NCI-H69 (cell line): Measurements from ENCODE around the gene PAWR.
"Not testable (repeated sequence)": the region's sequence is repeated elsewhere in the genome, so short reads cannot be mapped to it uniquely, and the experiment has no call there.

Experiments used
- DNase-seq: peaks from one replicate; lab custom pipeline; 2025; lab: John Stamatoyannopoulos, UW

Gene PAWR

GRCh38 chr12:79591988-79592387 is 98.8 kb downstream of the PAWR start:
- DNase-seq, result no peak

- DNase-seq, result no peak
Measured at GRCh38 chr12:79590751-79591150, 100.0 kb downstream of the PAWR start.

- DNase-seq, result no peak
Measured at GRCh38 chr12:79587368-79587767, 103.4 kb downstream of the PAWR start.

GRCh38 chr12:79585147-79585546 is 105.6 kb downstream of the PAWR start:
- no peak for DNase-seq

GRCh38 chr12:79573820-79574219 is 116.9 kb downstream of the PAWR start:
- no peak for DNase-seq

GRCh38 chr12:79569679-79570078 is 121.1 kb downstream of the PAWR start:
- no peak for DNase-seq

GRCh38 chr12:79567175-79567563 is 123.6 kb downstream of the PAWR start:
- no peak for DNase-seq

GRCh38 chr12:79566452-79567174 is 124.2 kb downstream of the PAWR start:
- DNase-seq, result peak; percentile 18

- not testable (repeated sequence) for DNase-seq
Measured at GRCh38 chr12:79564727-79565350, 125.9 kb downstream of the PAWR start.

- no peak for DNase-seq
Measured at GRCh38 chr12:79563021-79563740, 127.6 kb downstream of the PAWR start.

- DNase-seq, result no peak
Measured at GRCh38 chr12:79561401-79562132, 129.2 kb downstream of the PAWR start.

- DNase-seq, result no peak
Measured at GRCh38 chr12:79560225-79560889, 130.4 kb downstream of the PAWR start.

GRCh38 chr12:79559591-79559990 is 131.2 kb downstream of the PAWR start:
- DNase-seq, result no peak

- DNase-seq, result no peak
Measured at GRCh38 chr12:79558924-79559469, 131.8 kb downstream of the PAWR start.

GRCh38 chr12:79557690-79558315 is 133.0 kb downstream of the PAWR start:
- DNase-seq, result no peak

GRCh38 chr12:79555028-79555925 is 135.5 kb downstream of the PAWR start:
- peak; percentile 37 for DNase-seq

GRCh38 chr12:79553863-79554574 is 136.7 kb downstream of the PAWR start:
- no peak for DNase-seq

GRCh38 chr12:79552192-79552591 is 138.6 kb downstream of the PAWR start:
- DNase-seq, result no peak

- no peak for DNase-seq
Measured at GRCh38 chr12:79549531-79550271, 141.1 kb downstream of the PAWR start.
